ENCODE results near the gene CEACAM18.

Gene CEACAM18

DNA sequence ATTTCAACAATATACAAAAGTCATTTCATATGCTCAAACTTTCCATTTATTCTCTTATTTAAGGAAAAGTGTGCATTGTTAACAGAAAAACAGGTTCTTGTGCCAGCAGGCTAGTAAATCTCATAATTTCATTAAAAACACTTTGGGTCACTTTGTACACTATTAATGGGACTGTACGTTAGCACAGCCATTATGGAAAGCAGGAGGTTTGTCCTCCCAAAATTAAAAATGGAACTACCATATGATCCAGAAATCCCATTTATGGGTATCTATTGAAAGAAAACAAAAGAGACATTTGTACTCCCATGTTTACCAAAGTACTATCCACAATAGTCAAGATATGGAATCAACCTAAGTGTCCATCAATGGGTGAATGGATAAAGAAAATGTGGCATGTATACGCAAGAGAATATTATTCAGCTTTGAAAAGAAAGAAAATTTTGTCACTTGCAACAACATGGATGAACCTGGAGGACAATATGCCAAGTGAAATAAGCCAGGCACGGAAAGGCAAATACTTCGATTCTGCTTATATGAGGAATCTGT is 61.6 kb downstream of the CEACAM18 start:
- no peak for DNase-seq

All from activated gamma-delta T cell (primary cell).